ENCODE results near the gene KRTAP2-2. TPM values are rescaled to one million over a fixed set of nuclear protein-coding genes. Genes with fewer than 3 reads are reported as not detected.
"Not testable (repeated sequence)": the region's sequence is repeated elsewhere in the genome, so short reads cannot be mapped to it uniquely, and the experiment has no call there.

The KRTAP2-2 gene
- total RNA-seq, 1 donor from 2014 or later: not detected

GRCh38 chr17:41065016-41065689 lies 10.1 kb upstream of the KRTAP2-2 start:
- not testable (repeated sequence) for H3K9ac ChIP-seq (ENCODE audit: low read depth in 1 of 3, low read length in 3 of 3); H3K36me3 ChIP-seq (ENCODE audit: control insufficient read depth in 3 of 3, insufficient read depth in 3 of 3, low read length in 3 of 3); H3K4me3 ChIP-seq (ENCODE audit: low read length in 3 of 3); H3K9me3 ChIP-seq (ENCODE audit: control insufficient read depth in 3 of 3, low read length in 3 of 3); H3K27ac ChIP-seq (ENCODE audit: low read depth, low read length); H3K4me1 ChIP-seq (ENCODE audit: control insufficient read depth in 3 of 3, insufficient read depth in 3 of 3, low read length in 3 of 3)
- peaks cover 5 to 12% (median 9%) of the 10 kb centered on the region in 3 donors for H3K27me3 ChIP-seq (ENCODE audit: control insufficient read depth in 3 of 3, insufficient read depth in 3 of 3, low read length in 3 of 3)

- Histone ChIP-seq H3K9ac (ENCODE audit: low read depth in 1 of 3, low read length in 3 of 3) (no peak overlapping the region), H3K4me1 (ENCODE audit: control insufficient read depth in 3 of 3, insufficient read depth in 3 of 3, low read length in 3 of 3) (no peaks in the 10 kb centered on the region), H3K27me3 (ENCODE audit: control insufficient read depth in 3 of 3, insufficient read depth in 3 of 3, low read length in 3 of 3) (peaks cover 10 to 18% (median 11%) of the 10 kb centered on the region in 3 donors), H3K9me3 (ENCODE audit: control insufficient read depth in 3 of 3, low read length in 3 of 3) (no peaks in the 10 kb centered on the region), H3K36me3 (ENCODE audit: control insufficient read depth in 3 of 3, insufficient read depth in 3 of 3, low read length in 3 of 3) (no peaks in the 10 kb centered on the region), H3K27ac (ENCODE audit: low read depth, low read length) (no peak overlapping the region), H3K4me3 (ENCODE audit: low read length in 3 of 3) (no peak overlapping the region)
These were observed 9.3 kb upstream of the KRTAP2-2 start for GRCh38 chr17:41064301-41064700.

- Histone ChIP-seq H3K36me3 (ENCODE audit: control insufficient read depth in 3 of 3, insufficient read depth in 3 of 3, low read length in 3 of 3) (no peaks in the 10 kb centered on the region), H3K4me3 (ENCODE audit: low read length in 3 of 3) (no peak overlapping the region), H3K9me3 (ENCODE audit: control insufficient read depth in 3 of 3, low read length in 3 of 3) (no peaks in the 10 kb centered on the region), H3K27ac (ENCODE audit: low read depth, low read length) (no peak overlapping the region), H3K9ac (ENCODE audit: low read depth in 1 of 3, low read length in 3 of 3) (no peak overlapping the region), H3K27me3 (ENCODE audit: control insufficient read depth in 3 of 3, insufficient read depth in 3 of 3, low read length in 3 of 3) (peaks cover 11 to 22% (median 15%) of the 10 kb centered on the region in 3 donors), H3K4me1 (ENCODE audit: control insufficient read depth in 3 of 3, insufficient read depth in 3 of 3, low read length in 3 of 3) (no peaks in the 10 kb centered on the region)
These were observed 8.4 kb upstream of the KRTAP2-2 start for GRCh38 chr17:41063449-41063848.

- Histone ChIP-seq H3K4me3 (ENCODE audit: low read length in 3 of 3) (no peak overlapping the region), H3K9me3 (ENCODE audit: control insufficient read depth in 3 of 3, low read length in 3 of 3) (no peaks in the 10 kb centered on the region), H3K9ac (ENCODE audit: low read depth in 1 of 3, low read length in 3 of 3) (no peak overlapping the region), H3K27me3 (ENCODE audit: control insufficient read depth in 3 of 3, insufficient read depth in 3 of 3, low read length in 3 of 3) (peaks cover 11 to 22% (median 16%) of the 10 kb centered on the region in 3 donors), H3K4me1 (ENCODE audit: control insufficient read depth in 3 of 3, insufficient read depth in 3 of 3, low read length in 3 of 3) (no peaks in the 10 kb centered on the region), H3K36me3 (ENCODE audit: control insufficient read depth in 3 of 3, insufficient read depth in 3 of 3, low read length in 3 of 3) (no peaks in the 10 kb centered on the region), H3K27ac (ENCODE audit: low read depth, low read length) (no peak overlapping the region)
These were observed 6.9 kb upstream of the KRTAP2-2 start for GRCh38 chr17:41061964-41062363.

GRCh38 chr17:41060052-41060604 lies 5.1 kb upstream of the KRTAP2-2 start, which contains the start of gene KRTAP2-3:
TSS of gene KRTAP2-3 (minus strand) at chr17:41060114. CDS start at chr17:41060050, 64 bp downstream.
- Histone ChIP-seq H3K27ac (ENCODE audit: low read depth, low read length) (no peak within 1 kb of the TSS), H3K4me3 (ENCODE audit: low read length in 3 of 3) (no peak within 1 kb of the TSS), H3K4me1 (ENCODE audit: control insufficient read depth in 3 of 3, insufficient read depth in 3 of 3, low read length in 3 of 3) (no peaks in the 10 kb centered on the region), H3K27me3 (ENCODE audit: control insufficient read depth in 3 of 3, insufficient read depth in 3 of 3, low read length in 3 of 3) (peaks cover 11 to 22% (median 13%) of the 10 kb centered on the region in 3 donors), H3K9ac (ENCODE audit: low read depth in 1 of 3, low read length in 3 of 3) (no peak within 1 kb of the TSS), H3K9me3 (ENCODE audit: control insufficient read depth in 3 of 3, low read length in 3 of 3) (no peaks in the 10 kb centered on the region), H3K36me3 (ENCODE audit: control insufficient read depth in 3 of 3, insufficient read depth in 3 of 3, low read length in 3 of 3) (no peaks in the 10 kb centered on the region)

GRCh38 chr17:41059276-41060051 lies 4.4 kb upstream of the KRTAP2-2 start:
- not testable (repeated sequence) for H3K9me3 ChIP-seq (ENCODE audit: control insufficient read depth in 3 of 3, low read length in 3 of 3); H3K27ac ChIP-seq (ENCODE audit: low read depth, low read length); H3K4me3 ChIP-seq (ENCODE audit: low read length in 3 of 3); H3K4me1 ChIP-seq (ENCODE audit: control insufficient read depth in 3 of 3, insufficient read depth in 3 of 3, low read length in 3 of 3); H3K36me3 ChIP-seq (ENCODE audit: control insufficient read depth in 3 of 3, insufficient read depth in 3 of 3, low read length in 3 of 3); H3K9ac ChIP-seq (ENCODE audit: low read depth in 1 of 3, low read length in 3 of 3)
- H3K27me3 ChIP-seq (ENCODE audit: control insufficient read depth in 3 of 3, insufficient read depth in 3 of 3, low read length in 3 of 3): peaks cover 11 to 19% (median 12%) of the 10 kb centered on the region in 3 donors

- H3K36me3 ChIP-seq (ENCODE audit: control insufficient read depth in 3 of 3, insufficient read depth in 3 of 3, low read length in 3 of 3): no peaks in the 10 kb centered on the region
- H3K9me3 ChIP-seq (ENCODE audit: control insufficient read depth in 3 of 3, low read length in 3 of 3): no peaks in the 10 kb centered on the region
- no peaks in the 10 kb centered on the region for H3K4me1 ChIP-seq (ENCODE audit: control insufficient read depth in 3 of 3, insufficient read depth in 3 of 3, low read length in 3 of 3)
- no peak overlapping the region for H3K9ac ChIP-seq (ENCODE audit: low read depth in 1 of 3, low read length in 3 of 3)
- H3K27ac ChIP-seq (ENCODE audit: low read depth, low read length): no peak overlapping the region
- peaks cover 8 to 17% (median 14%) of the 10 kb centered on the region in 3 donors for H3K27me3 ChIP-seq (ENCODE audit: control insufficient read depth in 3 of 3, insufficient read depth in 3 of 3, low read length in 3 of 3)
- no peak overlapping the region for H3K4me3 ChIP-seq (ENCODE audit: low read length in 3 of 3)
These were observed 3.7 kb upstream of the KRTAP2-2 start for GRCh38 chr17:41058741-41059140.

GRCh38 chr17:41057547-41057946 lies 2.5 kb upstream of the KRTAP2-2 start:
- Histone ChIP-seq H3K27ac (ENCODE audit: low read depth, low read length) (no peak overlapping the region), H3K9ac (ENCODE audit: low read depth in 1 of 3, low read length in 3 of 3) (no peak overlapping the region), H3K27me3 (ENCODE audit: control insufficient read depth in 3 of 3, insufficient read depth in 3 of 3, low read length in 3 of 3) (peaks cover 7 to 15% (median 14%) of the 10 kb centered on the region in 3 donors), H3K4me1 (ENCODE audit: control insufficient read depth in 3 of 3, insufficient read depth in 3 of 3, low read length in 3 of 3) (no peaks in the 10 kb centered on the region), H3K36me3 (ENCODE audit: control insufficient read depth in 3 of 3, insufficient read depth in 3 of 3, low read length in 3 of 3) (no peaks in the 10 kb centered on the region), H3K9me3 (ENCODE audit: control insufficient read depth in 3 of 3, low read length in 3 of 3) (peaks cover 0 to 5% (median 0%) of the 10 kb centered on the region in 3 donors), H3K4me3 (ENCODE audit: low read length in 3 of 3) (no peak overlapping the region)

GRCh38 chr17:41054556-41054955 lies 474 bp downstream of the KRTAP2-2 start:
- H3K9ac ChIP-seq (ENCODE audit: low read depth in 1 of 3, low read length in 3 of 3); H3K4me1 ChIP-seq (ENCODE audit: control insufficient read depth in 3 of 3, insufficient read depth in 3 of 3, low read length in 3 of 3); H3K4me3 ChIP-seq (ENCODE audit: low read length in 3 of 3); H3K27ac ChIP-seq (ENCODE audit: low read depth, low read length); H3K9me3 ChIP-seq (ENCODE audit: control insufficient read depth in 3 of 3, low read length in 3 of 3); H3K36me3 ChIP-seq (ENCODE audit: control insufficient read depth in 3 of 3, insufficient read depth in 3 of 3, low read length in 3 of 3): not testable (repeated sequence)
- H3K27me3 ChIP-seq (ENCODE audit: control insufficient read depth in 3 of 3, insufficient read depth in 3 of 3, low read length in 3 of 3): peaks cover 3 to 14% (median 7%) of the 10 kb centered on the region in 3 donors

GRCh38 chr17:41054025-41054424 lies 1.0 kb downstream of the KRTAP2-2 start:
- no peak overlapping the region for H3K9ac ChIP-seq (ENCODE audit: low read depth in 1 of 3, low read length in 3 of 3)
- peaks cover 1 to 13% (median 6%) of the 10 kb centered on the region in 3 donors for H3K27me3 ChIP-seq (ENCODE audit: control insufficient read depth in 3 of 3, insufficient read depth in 3 of 3, low read length in 3 of 3)
- no peak overlapping the region for H3K4me3 ChIP-seq (ENCODE audit: low read length in 3 of 3)
- no peaks in the 10 kb centered on the region for H3K36me3 ChIP-seq (ENCODE audit: control insufficient read depth in 3 of 3, insufficient read depth in 3 of 3, low read length in 3 of 3)
- peaks cover 0 to 5% (median 0%) of the 10 kb centered on the region in 3 donors for H3K9me3 ChIP-seq (ENCODE audit: control insufficient read depth in 3 of 3, low read length in 3 of 3)
- H3K27ac ChIP-seq (ENCODE audit: low read depth, low read length): no peak overlapping the region
- H3K4me1 ChIP-seq (ENCODE audit: control insufficient read depth in 3 of 3, insufficient read depth in 3 of 3, low read length in 3 of 3): no peaks in the 10 kb centered on the region

All from skeletal muscle tissue (tissue), 4 donors.